Measurements from ENCODE around the gene CDC20B. TPM values are rescaled to one million over a fixed set of nuclear protein-coding genes. Genes with fewer than 3 reads are reported as not detected.
"Not testable (repeated sequence)": the region's sequence is repeated elsewhere in the genome, so short reads cannot be mapped to it uniquely, and the experiment has no call there.

Gene CDC20B
- total RNA-seq, 4 donors from 2014 or later: not detected

DNA sequence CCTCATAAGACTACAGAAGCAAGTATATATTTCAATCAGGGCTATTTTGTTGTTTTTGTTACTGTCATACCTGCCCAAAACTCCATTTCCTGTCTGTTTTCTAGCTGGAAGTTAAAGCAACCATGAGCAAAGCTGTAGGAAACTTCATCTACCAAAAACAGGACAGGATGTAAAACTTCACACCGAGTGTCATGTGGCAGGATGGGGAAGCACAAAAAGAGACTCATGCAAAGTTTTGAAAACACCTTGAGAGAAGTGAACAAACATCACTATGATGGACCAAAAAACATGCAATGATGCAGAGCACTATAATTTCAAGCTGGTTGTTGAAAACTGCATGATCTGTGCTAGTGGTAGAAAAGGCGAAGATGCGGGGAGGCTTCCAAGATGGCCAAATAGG, 76.8 kb downstream of the CDC20B start:
- no peak for DNase-seq (ENCODE audit: low spot score in 2 of 2)
- Histone ChIP-seq H3K36me3 (no peaks in the 10 kb centered on the region), H3K4me3 (no peak overlapping the region), H3K9me3 (peaks cover 0 to 11% (median 0%) of the 10 kb centered on the region in 4 donors), H3K4me1 (no peaks in the 10 kb centered on the region), H3K27ac (no peak overlapping the region), H3K27me3 (no peaks in the 10 kb centered on the region)
- TF ChIP-seq EP300 (IDR thresholded peaks at IDR 0.05) (no peak), POLR2A (IDR thresholded peaks at IDR 0.05) (no peak), CTCF (IDR thresholded peaks at IDR 0.05) (no peak)
- 59 to 67% methylated on average over 3 of the region's 3 CpGs for WGBS, 2 donors

DNA sequence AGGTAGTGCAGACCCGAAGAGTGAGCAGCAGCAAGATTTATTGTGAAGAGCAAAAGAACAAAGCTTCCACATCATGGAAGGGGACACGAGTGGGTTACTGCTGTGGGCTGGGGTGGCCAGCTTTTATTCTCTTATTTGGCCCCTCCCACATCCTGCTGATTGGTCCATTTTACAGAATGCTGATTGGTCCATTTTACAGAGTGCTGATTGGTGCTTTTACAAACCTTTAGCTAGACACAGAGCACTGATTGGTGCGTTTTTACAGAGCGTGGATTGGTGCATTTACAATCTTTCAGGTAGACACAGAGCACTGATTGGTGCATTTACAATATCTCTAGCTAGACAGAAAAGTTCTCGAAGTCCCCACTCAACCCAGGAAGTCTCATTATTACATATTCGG, 82.0 kb downstream of the CDC20B start:
- H3K4me1 ChIP-seq; H3K4me3 ChIP-seq; DNase-seq (ENCODE audit: low spot score in 2 of 2); H3K27me3 ChIP-seq; H3K27ac ChIP-seq; H3K36me3 ChIP-seq; H3K9me3 ChIP-seq: not testable (repeated sequence)
- 86 to 94% methylated on average over 6 of the region's 6 CpGs for WGBS, 2 donors

DNA sequence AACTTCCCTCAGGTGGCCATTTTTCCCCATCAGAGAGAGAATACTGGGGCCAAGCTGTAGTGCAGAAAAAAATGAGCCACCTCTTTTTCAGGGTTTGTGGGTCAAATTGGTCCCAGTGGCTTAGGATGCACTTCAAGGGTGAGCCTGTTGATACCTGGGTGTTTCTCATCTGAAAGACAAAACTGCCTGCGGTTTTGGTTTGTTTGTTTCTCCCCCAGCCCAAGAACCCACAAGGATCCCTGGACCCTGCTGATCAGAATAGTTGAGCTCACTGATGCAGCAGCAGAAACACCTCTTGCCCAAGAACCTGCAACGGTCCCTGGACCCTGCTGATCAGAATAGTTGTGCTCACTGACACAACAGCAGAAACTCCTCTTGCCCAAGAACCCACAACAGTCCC, 83.7 kb downstream of the CDC20B start:
- not testable (repeated sequence) for H3K9me3 ChIP-seq; DNase-seq (ENCODE audit: low spot score in 2 of 2); H3K36me3 ChIP-seq; H3K4me1 ChIP-seq; H3K4me3 ChIP-seq; H3K27me3 ChIP-seq; H3K27ac ChIP-seq
- 81 to 84% methylated on average over 2 of the region's 2 CpGs for WGBS, 2 donors

DNA sequence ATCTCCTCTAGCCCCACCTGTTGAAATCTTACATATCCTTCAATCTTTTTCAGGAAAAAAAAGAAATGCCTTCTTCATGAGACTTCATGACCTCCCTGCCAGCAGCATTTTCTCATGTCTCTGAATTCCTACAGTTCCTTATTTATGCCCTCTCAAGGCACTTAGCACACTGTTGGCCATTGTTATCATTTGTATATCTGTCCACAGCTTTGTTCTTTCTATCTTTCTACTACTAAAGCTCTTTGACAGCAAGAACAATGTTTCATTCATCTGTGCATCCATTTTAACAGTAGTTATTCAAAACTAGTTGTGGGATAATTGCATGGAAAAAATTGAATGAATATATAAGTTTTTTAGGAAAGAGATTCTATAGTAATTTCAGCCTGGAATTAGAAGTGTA, 91.4 kb downstream of the CDC20B start:
- no peaks in the 10 kb centered on the region for H3K27me3 ChIP-seq
- no peak for TF ChIP-seq CTCF (IDR thresholded peaks at IDR 0.05)
- no peak for TF ChIP-seq POLR2A (IDR thresholded peaks at IDR 0.05)
- TF ChIP-seq EP300 (IDR thresholded peaks at IDR 0.05): no peak
- H3K9me3 ChIP-seq: peaks cover 0 to 29% (median 0%) of the 10 kb centered on the region in 4 donors
- no peaks in the 10 kb centered on the region for H3K4me1 ChIP-seq
- no peaks in the 10 kb centered on the region for H3K36me3 ChIP-seq
- no peak for DNase-seq (ENCODE audit: low spot score in 2 of 2)
- H3K4me3 ChIP-seq: no peak overlapping the region
- H3K27ac ChIP-seq: no peak overlapping the region

DNA sequence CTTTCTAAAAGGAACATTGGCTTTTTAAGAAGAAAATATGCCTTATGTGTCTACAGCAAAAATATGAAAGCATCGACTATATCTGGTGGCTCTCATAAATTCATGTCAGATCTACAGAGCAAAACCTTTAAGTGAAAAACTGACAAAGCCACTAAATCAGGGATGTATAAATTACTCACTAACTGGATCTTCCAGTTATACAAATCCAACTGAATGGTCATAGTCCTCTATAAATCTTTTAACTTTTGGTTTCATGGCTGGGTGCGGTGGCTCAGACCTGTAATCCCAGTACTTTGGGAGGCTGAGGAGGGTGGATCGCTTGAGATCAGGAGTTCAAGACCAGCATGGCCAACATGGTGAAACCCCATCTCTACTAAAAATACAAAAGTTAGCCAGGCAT, 99.8 kb downstream of the CDC20B start:
- no peaks in the 10 kb centered on the region for H3K4me1 ChIP-seq
- TF ChIP-seq POLR2A (IDR thresholded peaks at IDR 0.05) (no peak), CTCF (IDR thresholded peaks at IDR 0.05) (no peak), EP300 (IDR thresholded peaks at IDR 0.05) (no peak)
- no peak overlapping the region for H3K4me3 ChIP-seq
- H3K36me3 ChIP-seq: no peaks in the 10 kb centered on the region
- no peak for DNase-seq (ENCODE audit: low spot score in 2 of 2)
- H3K27me3 ChIP-seq: no peaks in the 10 kb centered on the region
- H3K9me3 ChIP-seq: no peaks in the 10 kb centered on the region
- no peak overlapping the region for H3K27ac ChIP-seq
- WGBS, 2 donors: 94 to 95% methylated on average over 3 of the region's 3 CpGs

DNA sequence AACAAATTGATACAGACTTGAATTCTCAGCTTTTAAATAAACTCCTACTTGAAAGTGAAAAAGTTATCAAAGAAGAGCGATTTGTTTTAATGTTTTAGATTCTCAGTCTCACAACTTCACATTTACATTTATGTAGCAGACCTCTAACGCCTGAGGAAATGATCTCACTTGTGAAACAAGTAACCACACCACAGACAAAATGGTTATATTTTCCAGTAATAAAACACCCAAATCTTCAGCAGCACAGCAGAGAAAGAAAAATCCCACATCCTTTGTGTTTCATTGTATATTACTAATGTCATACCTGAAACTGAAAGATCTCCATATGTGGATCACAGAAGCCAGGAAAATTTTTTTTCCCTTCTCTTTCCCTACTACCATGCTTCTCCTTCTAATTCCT, 100.3 kb downstream of the CDC20B start:
- Histone ChIP-seq H3K27ac (no peak overlapping the region), H3K4me1 (no peaks in the 10 kb centered on the region), H3K27me3 (no peaks in the 10 kb centered on the region), H3K36me3 (no peaks in the 10 kb centered on the region), H3K9me3 (no peaks in the 10 kb centered on the region), H3K4me3 (no peak overlapping the region)
- WGBS, 2 donors: 49 to 59% methylated on average over 2 of the region's 2 CpGs
- TF ChIP-seq POLR2A (IDR thresholded peaks at IDR 0.05) (no peak), EP300 (IDR thresholded peaks at IDR 0.05) (no peak)
- no peak for DNase-seq (ENCODE audit: low spot score in 2 of 2)

GRCh38 chr5:55071413-55071812, 101.6 kb downstream of the CDC20B start:
- TF ChIP-seq EP300 (IDR thresholded peaks at IDR 0.05) (no peak), POLR2A (IDR thresholded peaks at IDR 0.05) (no peak), CTCF (IDR thresholded peaks at IDR 0.05) (no peak)
- 74 to 100% methylated on average over 1 of the region's 1 CpG for WGBS, 2 donors

More at GRCh38 chr5:55071413-55071812, 101.6 kb downstream of the CDC20B start:
- Histone ChIP-seq H3K27me3 (no peaks in the 10 kb centered on the region), H3K9me3 (no peaks in the 10 kb centered on the region), H3K4me1 (no peaks in the 10 kb centered on the region), H3K27ac (no peak overlapping the region), H3K4me3 (no peak overlapping the region), H3K36me3 (no peaks in the 10 kb centered on the region)
- DNase-seq (ENCODE audit: low spot score in 2 of 2): no peak
